Effector CD8-positive, alpha-beta T cell (primary cell): Measurements from ENCODE around the gene FDXACB1.
"Not testable (repeated sequence)": the region's sequence is repeated elsewhere in the genome, so short reads cannot be mapped to it uniquely, and the experiment has no call there.

Experiments
- DNase-seq: peaks from one replicate; lab custom pipeline; 2025; lab: John Stamatoyannopoulos, UW

Gene FDXACB1

DNA sequence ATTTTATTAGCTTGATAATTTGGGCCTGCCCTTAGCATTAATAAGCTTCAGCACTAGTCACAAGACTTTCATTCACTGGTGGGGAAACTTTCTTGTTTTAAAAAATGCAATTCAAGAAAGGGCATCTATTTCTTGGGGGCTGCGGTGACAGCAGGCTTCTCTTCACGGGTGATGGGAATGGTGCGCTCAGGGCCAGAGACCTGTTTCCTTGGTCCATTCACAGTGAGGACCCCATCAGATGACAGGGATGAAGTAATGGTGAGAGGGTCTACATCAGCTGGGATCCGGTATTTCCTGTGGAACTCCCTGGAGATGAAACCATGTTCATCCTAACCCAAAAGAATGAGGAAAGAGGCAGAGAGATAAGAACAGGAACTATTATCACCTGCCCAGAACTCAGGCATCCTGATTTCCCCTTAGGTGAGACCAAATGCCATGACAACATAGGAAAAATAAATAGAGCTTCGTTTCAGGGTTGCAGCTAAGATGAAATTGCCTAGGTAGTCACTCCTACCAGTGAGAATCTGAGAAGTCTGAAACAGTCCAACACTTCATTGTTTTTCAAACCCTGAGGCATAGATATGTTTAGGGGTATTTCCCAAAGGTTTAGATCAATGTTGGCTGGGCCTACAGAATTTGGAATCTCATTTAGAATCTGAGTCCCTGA lies 29.8 kb upstream of the FDXACB1 start:
- no peak for DNase-seq

DNA sequence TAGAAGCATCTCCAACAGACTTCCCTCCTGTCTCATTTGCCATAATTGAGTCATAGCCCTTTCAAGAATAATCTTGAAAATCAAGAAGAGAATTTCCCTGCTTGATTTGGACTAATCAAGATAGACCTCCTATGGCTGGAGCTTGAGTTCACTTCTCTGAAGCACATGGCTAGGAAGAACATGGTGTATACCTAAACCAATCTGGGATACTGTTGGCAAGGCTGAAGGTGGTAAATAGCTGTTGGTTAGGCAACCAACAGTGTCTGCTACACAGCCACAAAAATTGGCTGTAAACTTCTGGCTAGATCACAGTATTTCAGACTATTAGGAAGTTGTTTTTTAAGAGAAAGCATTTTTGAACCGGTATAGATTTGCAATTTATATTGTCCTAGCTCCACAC lies 27.7 kb upstream of the FDXACB1 start:
- no peak for DNase-seq

DNA sequence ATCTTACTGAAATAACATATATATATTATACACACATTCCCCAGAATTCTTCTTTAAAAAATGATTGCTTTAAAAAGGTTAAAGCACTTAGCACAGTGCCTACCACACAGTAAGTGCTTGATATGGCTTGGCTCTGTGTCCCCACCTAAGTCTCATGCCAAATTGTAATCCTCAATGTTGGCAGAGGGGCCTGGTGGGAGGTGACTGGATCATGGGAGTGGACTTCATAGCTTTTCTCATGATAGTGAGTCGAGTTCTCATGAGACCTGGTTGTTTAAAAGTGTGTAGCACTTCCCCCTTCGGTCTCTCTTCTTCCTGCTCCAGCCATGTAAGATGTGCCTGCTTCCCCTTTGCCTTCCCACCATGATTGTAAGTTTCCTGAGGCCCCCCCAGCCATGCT lies 26.4 kb upstream of the FDXACB1 start:
- DNase-seq: no peak

DNA sequence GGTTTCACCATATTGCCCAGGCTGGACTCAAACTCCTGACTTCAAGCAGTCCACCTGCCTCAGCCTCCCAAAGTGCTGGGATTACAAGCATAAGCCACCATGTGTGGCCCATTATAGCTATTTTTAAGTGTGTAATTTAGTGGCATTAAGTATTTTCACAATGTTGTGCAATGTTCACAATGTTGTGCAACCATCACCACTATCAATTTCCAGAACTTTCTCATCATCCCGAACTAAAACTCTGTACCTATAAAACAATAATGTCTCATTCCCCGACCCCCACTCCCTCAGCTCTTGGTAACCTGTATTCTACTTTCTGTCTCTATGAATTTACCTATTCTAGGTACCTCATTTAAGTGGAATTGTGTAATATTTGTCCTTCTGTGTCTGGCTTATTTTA lies 7.9 kb upstream of the FDXACB1 start:
- no peak for DNase-seq

DNA sequence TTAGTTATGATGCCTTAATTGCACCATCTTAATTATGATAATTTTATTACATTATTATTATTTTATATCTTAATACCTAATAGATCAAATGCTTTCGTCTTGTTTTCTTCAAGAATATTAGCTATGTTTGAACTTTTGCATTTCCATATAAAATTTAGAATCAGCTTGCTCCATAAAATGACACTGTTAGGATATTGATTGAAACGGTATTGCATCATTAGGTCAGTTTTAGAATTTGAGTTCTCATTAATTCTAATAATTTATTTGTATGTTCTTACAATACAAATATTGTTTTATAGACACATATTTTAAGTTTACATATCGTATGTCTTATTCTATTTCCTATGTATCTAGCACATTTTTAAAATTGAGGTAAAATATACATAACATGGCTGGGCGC lies 7.1 kb upstream of the FDXACB1 start:
- DNase-seq: no peak

DNA sequence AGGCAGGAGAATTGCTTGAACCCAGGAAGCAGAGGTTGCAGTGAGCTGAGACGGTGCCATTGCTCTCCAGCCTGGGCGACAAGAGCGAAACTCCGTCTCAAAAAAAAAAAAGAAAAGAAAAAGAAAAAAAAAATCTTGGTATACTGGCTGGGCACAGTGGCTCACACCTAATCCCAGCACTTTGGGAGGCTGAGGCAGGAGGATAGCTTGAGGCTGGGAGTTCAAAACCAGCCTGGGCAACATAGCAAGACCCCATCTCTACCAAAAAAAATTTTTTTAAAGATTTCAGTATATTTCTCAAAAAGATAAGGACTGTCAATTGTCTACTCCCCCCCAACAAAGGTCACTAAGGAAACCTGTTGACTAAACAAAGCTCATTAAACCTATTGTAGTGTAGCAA lies 6.1 kb upstream of the FDXACB1 start:
- DNase-seq: not testable (repeated sequence)

DNA sequence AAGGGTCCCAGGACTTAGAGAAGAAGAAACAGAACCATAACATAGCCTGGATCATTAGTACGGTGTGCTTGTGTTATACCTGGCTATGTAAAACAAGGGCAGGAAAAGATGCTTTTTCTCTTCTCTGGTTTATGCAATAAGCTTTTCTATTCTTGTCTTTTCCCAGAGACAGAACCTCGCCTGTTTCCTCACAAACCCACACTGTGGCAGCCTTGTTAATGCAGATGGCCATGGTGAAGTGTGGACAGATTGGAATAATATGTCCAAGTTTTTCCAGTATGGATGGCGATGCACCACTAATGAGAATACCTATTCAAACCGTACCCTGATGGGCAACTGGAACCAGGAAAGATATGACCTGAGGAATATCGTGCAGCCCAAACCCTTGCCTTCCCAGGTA lies 3.2 kb upstream of the FDXACB1 start:
- DNase-seq: no peak

DNA sequence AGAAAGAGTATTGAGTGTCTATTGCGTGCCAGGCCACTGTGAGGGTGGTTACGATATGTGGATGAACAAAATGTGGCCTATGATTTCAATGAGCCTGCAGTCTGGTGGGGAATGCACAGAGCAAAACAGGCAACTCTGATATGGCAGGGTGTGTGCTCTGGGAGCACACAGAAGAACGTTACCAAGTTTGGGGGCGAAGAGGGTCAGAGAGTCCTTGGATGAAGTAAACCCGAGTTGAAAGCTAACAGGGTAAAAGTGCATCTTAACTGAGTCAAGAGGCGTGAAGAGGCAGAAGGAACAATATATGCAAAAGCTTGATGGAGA lies 634 bp upstream of the FDXACB1 start:
- no peak for DNase-seq

DNA sequence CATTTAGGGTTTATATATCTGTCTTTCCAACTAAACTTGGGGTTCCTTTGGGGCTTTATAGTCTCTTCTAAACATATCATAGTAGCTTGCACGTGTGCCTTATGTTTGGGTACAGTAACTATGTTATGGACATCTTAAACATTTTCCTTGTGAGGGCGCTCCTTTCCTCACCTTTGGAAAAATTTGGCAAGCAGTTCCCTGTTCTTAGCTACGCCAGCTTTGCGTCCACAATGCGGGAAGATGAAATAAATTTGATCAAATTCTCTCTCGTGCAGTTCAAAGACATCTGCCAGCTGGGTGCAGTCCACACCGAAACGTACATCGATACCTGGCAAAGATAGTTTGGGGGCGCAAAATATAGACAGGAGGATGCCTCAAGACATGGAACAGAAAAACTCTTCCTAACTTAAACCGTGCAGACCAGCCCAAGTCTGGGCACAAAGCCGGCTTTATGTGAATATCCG lies 548 bp downstream of the FDXACB1 start:
- DNase-seq: no peak

DNA sequence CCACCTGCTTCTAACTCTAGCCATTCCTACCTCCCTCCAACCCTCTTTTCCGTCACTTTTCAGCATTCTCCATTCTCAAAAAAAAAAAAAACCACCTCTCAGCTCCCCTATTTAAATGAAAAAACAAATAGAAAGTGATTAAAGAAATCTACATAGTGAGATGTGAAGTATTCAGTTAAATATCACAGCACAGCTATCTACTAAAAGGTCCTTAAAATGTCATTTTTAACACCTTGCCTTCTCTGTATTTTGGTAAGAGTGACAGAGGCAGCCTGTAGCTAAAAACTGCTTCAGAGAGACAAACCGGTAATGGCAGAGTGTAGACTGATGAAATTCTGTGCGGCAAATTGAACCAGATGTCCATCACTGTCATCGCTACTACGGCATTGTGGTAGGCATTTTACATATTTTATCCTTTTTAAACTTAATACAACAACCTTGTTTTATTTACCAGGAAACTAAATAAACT lies 7.2 kb downstream of the FDXACB1 start:
- no peak for DNase-seq

DNA sequence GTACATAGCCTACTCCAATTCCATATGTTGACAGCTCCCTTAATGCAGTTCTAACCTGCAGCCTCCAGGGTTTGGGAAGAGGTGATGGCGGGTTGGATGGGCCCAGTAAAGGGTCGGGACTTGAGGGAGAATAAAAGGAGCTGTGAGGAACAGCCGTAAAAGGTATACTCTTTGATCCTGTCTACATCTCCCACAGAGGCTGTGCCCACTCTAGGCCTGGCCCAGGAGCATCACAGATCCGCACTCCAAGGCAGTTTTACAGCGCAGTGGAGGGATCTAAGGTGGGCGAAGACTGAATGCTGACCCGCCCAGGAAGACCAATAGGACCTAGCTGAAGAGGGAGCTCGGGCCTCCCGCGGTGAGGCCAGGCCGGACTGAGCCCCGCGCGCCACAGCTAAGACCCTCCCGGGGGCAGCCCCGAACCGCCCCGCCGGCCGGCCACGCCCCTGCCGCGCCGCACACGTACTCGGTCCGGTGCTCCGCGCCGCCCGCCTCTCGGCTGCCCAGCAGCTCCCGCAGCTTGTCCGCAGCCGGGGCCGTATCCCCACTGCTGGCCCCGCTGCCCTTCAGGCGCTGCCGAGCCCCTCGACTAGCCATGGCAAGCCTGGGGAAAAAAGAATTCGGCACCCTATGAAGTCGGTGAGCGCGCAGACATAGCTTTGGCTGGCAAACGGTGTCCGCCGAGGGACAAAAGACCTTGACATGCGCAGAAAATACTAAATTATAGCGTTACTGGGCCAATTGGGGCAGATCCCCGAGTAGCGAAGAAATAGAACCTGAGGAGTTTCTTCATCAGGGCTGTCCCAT lies 7.9 kb downstream of the FDXACB1 start, which contains the start of gene ALG9:
Gene ALG9, minus strand, starts transcription at position 696 of the 807 bp plus-strand sequence. Its CDS starts 99 bp downstream, at position 597.
- peak; percentile 82 for DNase-seq

DNA sequence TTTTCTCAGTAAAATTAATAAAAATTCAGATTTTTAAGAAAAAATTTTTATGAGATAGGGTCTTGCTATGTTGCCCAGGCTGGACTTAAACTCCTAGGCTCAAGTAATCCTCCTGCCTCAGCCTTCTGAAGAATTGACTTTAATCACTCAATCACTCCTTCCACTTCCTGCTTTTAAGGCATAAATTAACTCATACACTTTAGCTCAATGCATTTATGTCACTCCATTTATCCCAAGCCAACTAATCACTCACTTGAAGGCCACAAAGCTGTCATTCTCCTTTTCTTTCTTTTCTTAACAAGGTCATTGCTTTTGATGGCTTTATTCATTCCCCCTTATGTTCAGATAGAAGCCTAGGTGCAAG lies 8.5 kb downstream of the FDXACB1 start:
- no peak for DNase-seq

DNA sequence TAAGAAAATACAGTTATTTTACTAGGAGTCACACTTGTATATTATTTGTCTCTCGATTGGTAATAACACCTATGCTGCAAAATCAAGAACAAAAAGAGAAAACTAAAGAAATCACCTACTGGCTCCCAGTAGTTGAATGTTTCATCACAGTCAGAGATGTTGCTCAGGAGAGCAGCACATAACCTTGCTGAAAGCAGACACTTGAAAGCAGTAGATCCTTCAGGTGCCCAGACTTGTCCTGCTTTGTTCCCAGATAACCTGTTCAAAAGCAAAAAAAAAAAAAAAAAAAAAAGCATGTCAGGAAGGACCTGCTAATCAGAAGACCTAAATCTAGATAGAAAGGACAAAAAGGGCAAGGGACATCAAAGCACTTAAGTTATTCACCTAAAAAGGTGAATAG lies 8.9 kb downstream of the FDXACB1 start:
- DNase-seq: no peak

DNA sequence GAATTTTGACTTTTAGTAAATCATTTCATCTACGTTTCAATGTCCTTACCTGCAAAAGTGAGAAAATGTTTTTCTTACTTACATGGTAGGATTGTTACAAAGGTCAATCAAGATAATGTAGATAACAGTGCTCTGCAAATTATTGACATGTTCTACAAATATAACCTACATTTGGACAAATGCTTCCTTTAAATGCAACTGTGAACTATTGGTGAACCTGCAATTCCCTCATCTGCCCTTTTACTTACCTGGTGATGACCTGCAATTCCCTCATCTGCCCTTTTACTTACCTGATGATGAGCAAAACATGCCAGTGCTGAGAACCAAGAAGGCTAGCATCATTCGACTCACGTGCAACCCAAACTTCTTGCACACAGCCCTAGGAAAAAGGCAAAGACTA lies 18.7 kb downstream of the FDXACB1 start:
- no peak for DNase-seq

DNA sequence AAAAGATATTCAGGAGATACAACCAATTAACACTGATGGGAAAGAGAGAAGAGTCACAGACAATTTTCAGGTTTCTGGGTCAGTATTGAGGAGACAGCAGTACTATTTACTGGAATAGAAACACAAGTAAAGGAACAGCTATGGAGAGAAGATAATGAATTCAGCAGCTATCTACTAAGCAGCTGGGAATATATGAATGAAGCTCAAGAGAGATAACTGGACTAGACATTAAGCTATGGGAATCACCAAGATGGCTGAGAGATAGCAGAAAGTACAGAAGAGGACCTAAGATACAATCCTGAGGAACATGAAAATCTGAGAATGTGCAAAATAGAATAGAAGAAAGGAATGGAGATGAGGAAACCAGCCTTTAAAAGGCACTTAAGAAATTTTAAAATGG lies 23.5 kb downstream of the FDXACB1 start:
- no peak for DNase-seq

DNA sequence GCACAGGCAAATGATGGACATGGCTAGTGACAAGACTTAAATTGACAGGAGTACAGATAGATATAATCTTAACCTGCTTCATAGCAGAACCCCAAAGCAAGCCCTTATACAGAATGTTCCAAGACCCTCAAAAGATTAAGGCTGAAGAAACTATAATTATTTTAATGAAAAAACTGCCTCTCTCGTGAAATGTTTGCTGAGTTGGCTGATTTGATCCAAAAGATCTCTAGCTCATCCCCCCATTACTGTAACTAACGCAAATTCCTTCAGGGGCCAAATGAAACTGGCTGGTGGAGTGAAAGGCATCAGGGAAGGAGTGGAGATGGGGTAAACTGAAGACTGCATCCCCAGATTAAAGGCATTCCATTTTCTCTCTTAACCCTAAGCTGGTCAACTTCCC lies 26.9 kb downstream of the FDXACB1 start:
- no peak for DNase-seq

DNA sequence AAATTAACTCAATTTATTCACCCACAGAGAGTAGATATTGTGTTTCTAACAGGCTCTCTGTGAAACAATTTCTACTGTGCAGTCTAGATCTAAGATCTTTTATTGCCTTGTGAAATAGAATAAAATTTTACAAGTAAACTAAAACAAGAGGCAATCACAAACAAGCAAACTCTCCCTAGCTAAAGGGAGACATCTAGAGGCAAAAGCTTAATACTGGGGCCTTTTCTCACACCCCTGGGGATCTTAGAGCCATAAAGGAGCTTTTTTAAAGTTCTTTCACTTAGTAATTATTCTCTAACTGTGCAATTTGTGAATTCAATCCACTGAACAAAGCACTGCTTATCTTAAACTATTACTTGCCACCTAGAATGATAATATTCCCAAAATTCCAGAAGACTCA lies 27.3 kb downstream of the FDXACB1 start:
- no peak for DNase-seq

DNA sequence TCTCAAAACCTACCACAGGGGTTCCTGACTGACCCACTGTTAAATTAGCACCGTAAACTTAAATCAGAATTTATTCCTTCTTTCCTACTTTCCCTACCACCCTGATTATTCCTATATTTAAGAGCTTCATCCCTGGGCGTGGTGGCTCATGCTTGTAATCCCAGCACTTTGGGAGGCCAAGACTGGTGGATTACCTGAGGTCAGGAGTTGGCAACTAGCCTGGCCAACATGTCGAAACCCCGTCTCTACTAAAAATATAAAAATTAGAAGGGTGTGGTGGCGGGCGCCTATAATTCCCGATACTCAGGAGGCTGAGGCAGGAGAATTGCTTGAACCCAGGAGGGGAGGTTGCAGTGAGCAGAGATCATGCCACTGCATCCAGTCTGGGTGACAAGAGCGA lies 27.9 kb downstream of the FDXACB1 start:
- no peak for DNase-seq

DNA sequence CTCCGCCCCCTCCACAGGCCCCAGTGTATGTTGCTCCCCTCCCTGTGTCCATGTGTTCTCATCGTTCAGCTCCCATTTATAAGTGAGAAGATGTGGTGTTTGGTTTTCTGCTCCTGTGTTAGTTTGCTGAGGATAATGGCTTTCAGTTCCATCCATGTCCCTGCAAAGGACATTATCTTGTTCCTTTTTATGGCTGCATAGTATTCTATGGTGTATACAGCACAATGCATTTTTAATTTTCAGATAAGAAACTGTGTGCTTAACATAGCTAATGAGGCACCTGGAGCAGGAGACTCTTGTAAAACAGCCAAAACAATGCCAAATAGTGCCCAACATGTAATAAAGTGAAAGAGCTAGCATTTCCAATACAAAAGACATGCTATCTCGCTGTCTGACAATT lies 29.3 kb downstream of the FDXACB1 start:
- no peak for DNase-seq

DNA sequence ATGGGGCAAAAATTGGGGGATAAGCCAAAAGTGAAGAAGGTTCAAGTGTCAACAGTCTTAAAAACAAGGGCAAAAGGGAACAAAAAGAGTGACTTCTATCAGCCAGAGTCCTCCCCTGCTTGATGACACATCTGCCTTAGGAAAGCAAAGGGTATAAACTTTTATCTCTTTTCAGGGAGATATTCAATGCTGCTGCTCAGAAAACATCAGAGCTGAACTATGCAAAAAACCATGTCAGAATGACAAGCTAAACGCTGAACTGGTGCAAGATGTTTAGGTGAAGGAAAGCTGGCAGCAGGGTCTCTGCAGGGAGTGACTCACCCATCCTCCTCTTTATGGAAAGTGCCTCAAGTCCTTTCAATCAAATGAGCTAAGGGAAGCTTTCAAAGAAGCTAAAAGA lies 32.3 kb downstream of the FDXACB1 start:
- no peak for DNase-seq

DNA sequence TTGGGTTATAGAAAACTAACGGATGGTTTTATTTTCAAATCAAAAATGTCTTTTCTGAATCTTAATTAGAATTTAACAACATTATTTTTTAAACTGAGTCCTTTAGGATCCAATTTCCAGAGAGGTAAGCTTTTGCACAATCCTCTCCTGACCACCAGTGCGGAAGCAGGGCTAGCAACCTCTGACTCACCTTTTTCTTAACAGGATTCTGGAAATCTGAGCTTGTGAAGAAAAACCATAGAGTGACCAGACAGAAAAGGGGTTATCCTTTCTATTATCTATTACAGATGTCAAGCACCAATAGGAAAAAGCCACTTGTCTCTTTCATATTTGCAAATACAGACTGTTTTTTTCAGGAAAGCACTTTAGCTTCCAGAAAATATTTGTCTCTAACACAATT lies 32.9 kb downstream of the FDXACB1 start:
- no peak for DNase-seq

DNA sequence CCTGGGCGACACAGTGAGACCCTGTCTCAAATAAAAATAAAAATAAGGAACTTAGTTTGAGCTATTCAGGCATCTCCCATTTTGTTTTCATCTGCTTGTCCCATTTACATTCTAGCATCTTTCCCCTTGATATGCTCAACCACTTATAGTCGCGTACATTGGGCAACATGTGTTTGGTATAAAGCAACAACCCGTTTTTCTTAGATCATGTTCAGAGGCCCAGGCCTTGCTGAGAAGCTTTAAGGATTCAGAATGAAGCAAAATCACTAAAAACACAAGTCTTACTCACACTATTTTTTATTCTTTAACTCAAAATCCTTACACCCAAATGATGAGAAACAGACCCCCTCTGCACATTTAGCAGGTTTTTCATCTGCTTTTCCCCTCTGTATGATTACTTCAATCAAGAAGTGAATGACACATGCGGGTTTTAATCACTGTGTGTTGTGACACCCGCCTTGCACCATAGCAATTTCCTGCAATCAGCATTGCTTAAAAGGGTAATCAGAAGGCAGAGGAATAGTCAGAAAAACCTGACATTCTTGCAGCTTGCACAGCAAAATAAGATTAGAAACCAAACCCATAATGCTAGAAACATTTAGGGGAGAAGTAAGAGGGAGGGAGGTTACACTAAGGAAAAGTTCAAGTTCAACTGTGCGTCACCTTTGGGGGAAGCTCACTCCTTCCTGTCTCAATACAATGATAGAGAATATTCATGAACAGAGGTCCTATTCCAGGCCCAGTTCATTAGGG lies 33.5 kb downstream of the FDXACB1 start:
- DNase-seq: no peak

DNA sequence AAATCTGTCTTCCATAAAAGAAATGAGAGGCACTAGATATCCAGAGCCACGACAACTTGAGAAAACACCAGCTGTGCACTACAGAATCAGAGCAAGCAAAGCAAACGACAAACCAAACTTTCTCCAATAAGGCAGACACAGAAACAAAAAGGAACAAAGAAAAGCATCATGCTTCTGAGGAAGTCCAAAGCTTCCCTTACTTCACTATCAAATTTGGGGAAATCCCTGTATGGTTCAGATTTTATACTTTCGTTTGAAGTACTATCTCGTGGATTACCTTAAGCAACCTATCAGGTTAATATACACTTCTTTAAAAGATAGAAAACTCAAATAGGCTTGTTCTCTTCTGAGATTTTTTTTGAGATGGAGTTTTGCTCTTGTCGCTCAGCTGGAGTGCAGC lies 35.3 kb downstream of the FDXACB1 start:
- no peak for DNase-seq
